ENCODE results near the gene GDF9. TPM values are rescaled to one million over a fixed set of nuclear protein-coding genes. Genes with fewer than 3 reads are reported as not detected.

Gene GDF9
- total RNA-seq, 1 experiment from 2014 or later = 0.24 TPM

- Histone ChIP-seq H3T11ph (ENCODE audit: low read length) (no peak overlapping the region), H3K9ac (ENCODE audit: extremely low read depth, insufficient read length, low read length) (no peak overlapping the region), H3K79me2 (ENCODE audit: insufficient read depth, low read length) (no peaks in the 10 kb centered on the region), H3K27ac (ENCODE audit: insufficient read length, low read depth, low read length) (no peak overlapping the region), H2BK15ac (ENCODE audit: low read depth, low read length) (no peak overlapping the region), H3K18ac (ENCODE audit: insufficient read length, low read depth, low read length) (no peak overlapping the region), H3K23ac (ENCODE audit: insufficient read length, low read depth, low read length) (no peak overlapping the region), H4K91ac (ENCODE audit: insufficient read length, low read depth, low read length) (no peak overlapping the region), H3K79me1 (ENCODE audit: insufficient read depth, low read depth, low read length, poor library complexity, severe bottlenecking) (no peaks in the 10 kb centered on the region), H2BK5ac (ENCODE audit: insufficient read length, low read length) (no peak overlapping the region), H3K4me2 (ENCODE audit: insufficient read depth, insufficient read length, low read length) (no peak overlapping the region), H3K27me3 (ENCODE audit: insufficient read depth, low read length) (peaks cover 22% of the 10 kb centered on the region; the same call in 1 of the 2 replicates), H2BK20ac (ENCODE audit: low read depth, low read length, poor library complexity, severe bottlenecking) (no peak overlapping the region), H3K14ac (ENCODE audit: insufficient read depth, low read length) (no peak overlapping the region), H3K23me2 (ENCODE audit: insufficient read length, low read depth, low read length, poor library complexity, severe bottlenecking) (peaks cover 14% of the 10 kb centered on the region), H3K9me3 (ENCODE audit: control insufficient read depth, low read depth, low read length) (no peaks in the 10 kb centered on the region), H4K8ac (replicated peaks; ENCODE audit: insufficient read length, low read depth, low read length) (no peak overlapping the region), H3K4ac (ENCODE audit: low read depth, low read length) (no peak overlapping the region), H2AK5ac (ENCODE audit: insufficient read length, low read length) (no peak overlapping the region), H4K20me1 (ENCODE audit: control insufficient read depth, insufficient read depth, insufficient read length) (no peaks in the 10 kb centered on the region), H4K5ac (ENCODE audit: insufficient read length, low read depth, low read length) (no peak overlapping the region), H3K56ac (ENCODE audit: insufficient read length, low read depth, low read length) (no peak overlapping the region), H2AFZ (ENCODE audit: low read length) (no peak overlapping the region), H2BK12ac (ENCODE audit: insufficient read length, low read depth, low read length) (no peak overlapping the region), H3K4me1 (ENCODE audit: insufficient read depth, low read length) (peaks cover 3% of the 10 kb centered on the region), H2BK120ac (ENCODE audit: low read depth, low read length, poor library complexity, severe bottlenecking) (no peak overlapping the region)
- no CpG with 5 or more reads among the region's 3 CpGs for WGBS (ENCODE audit: extremely low coverage, insufficient read length, low lambda C conversion rate)
- no peak for TF ChIP-seq CTCF (conservative IDR thresholded peaks at IDR 0.05)
- no peak for DNase-seq
- H3K4me1 Mint-ChIP-seq = peaks cover 11 to 22% of the 10 kb centered on the region in 2 experiments
- H3K27ac Mint-ChIP-seq = no peak overlapping the region
- H3K27me3 Mint-ChIP-seq (ENCODE audit: low read depth) = peaks cover 71% of the 10 kb centered on the region
- H3K9me3 Mint-ChIP-seq = no peaks in the 10 kb centered on the region; a peak in 1 of 5 replicates
- peaks cover 3 to 6% (median 4%) of the 10 kb centered on the region in 3 experiments; a peak in 6 of 7 replicates for H3K36me3 Mint-ChIP-seq (ENCODE audit: insufficient read depth in 1 of 3, low read depth in 3 of 3)
- no peak overlapping the region; a peak in 2 of 5 replicates for H3K4me3 Mint-ChIP-seq
Measured at GRCh38 chr5:132824426-132824825, 41.8 kb downstream of the GDF9 start.
